ENCODE results near the gene POLR1C. TPM values are rescaled to one million over a fixed set of nuclear protein-coding genes. Genes with fewer than 3 reads are reported as not detected.
"Not testable (repeated sequence)": the region's sequence is repeated elsewhere in the genome, so short reads cannot be mapped to it uniquely, and the experiment has no call there.

POLR1C gene
- total RNA-seq, 1 donor from 2014 or later = 27.7 TPM

- FAIRE-seq = no peak
- DNase-seq (ENCODE audit: low spot score in 2 of 2) = peak; percentile 65 to 67
Observed at GRCh38 chr6:43491750-43492661, 24.9 kb upstream of the POLR1C start.

GRCh38 chr6:43492673-43493072 is 24.2 kb upstream of the POLR1C start:
- no peak for DNase-seq (ENCODE audit: low spot score in 2 of 2)
- no peak for FAIRE-seq

GRCh38 chr6:43493230-43493629 is 23.7 kb upstream of the POLR1C start:
- DNase-seq (ENCODE audit: low spot score in 2 of 2) (no peak), FAIRE-seq (no peak)

GRCh38 chr6:43493833-43494232 is 23.1 kb upstream of the POLR1C start:
- DNase-seq (ENCODE audit: low spot score in 2 of 2) (no peak), FAIRE-seq (no peak)

- DNase-seq (ENCODE audit: low spot score in 2 of 2) (no peak), FAIRE-seq (no peak)
Observed at GRCh38 chr6:43494321-43494720, 22.6 kb upstream of the POLR1C start.

GRCh38 chr6:43494766-43495165 is 22.1 kb upstream of the POLR1C start:
- no peak for DNase-seq (ENCODE audit: low spot score in 2 of 2)

GRCh38 chr6:43495409-43495941 is 21.4 kb upstream of the POLR1C start:
- DNase-seq (ENCODE audit: low spot score in 2 of 2) (no peak), FAIRE-seq (no peak)

More at GRCh38 chr6:43494766-43495165, 22.1 kb upstream of the POLR1C start:
- no peak for FAIRE-seq

GRCh38 chr6:43496370-43497128 is 20.3 kb upstream of the POLR1C start:
- peak in 1 of 2 donors; percentile 71 for DNase-seq (ENCODE audit: low spot score in 2 of 2)
- FAIRE-seq = no peak

GRCh38 chr6:43497129-43497396 is 19.8 kb upstream of the POLR1C start:
- FAIRE-seq (no peak), DNase-seq (ENCODE audit: low spot score in 2 of 2) (no peak)

- no peak for FAIRE-seq
- no peak for DNase-seq (ENCODE audit: low spot score in 2 of 2)
Observed at GRCh38 chr6:43497689-43498088, 19.2 kb upstream of the POLR1C start.

GRCh38 chr6:43498291-43498690 is 18.6 kb upstream of the POLR1C start:
- DNase-seq (ENCODE audit: low spot score in 2 of 2); FAIRE-seq: not testable (repeated sequence)

GRCh38 chr6:43499028-43499815 is 17.7 kb upstream of the POLR1C start:
- no peak for DNase-seq (ENCODE audit: low spot score in 2 of 2)
- FAIRE-seq = no peak

GRCh38 chr6:43500921-43501320 is 16.0 kb upstream of the POLR1C start:
- DNase-seq (ENCODE audit: low spot score in 2 of 2) = no peak
- FAIRE-seq = no peak

- no peak for FAIRE-seq
Observed at GRCh38 chr6:43502666-43503065, 14.2 kb upstream of the POLR1C start.

GRCh38 chr6:43503443-43503842 is 13.4 kb upstream of the POLR1C start:
- FAIRE-seq = no peak

More at GRCh38 chr6:43502666-43503065, 14.2 kb upstream of the POLR1C start:
- no peak for DNase-seq (ENCODE audit: low spot score in 2 of 2)

GRCh38 chr6:43504756-43505593 is 11.9 kb upstream of the POLR1C start:
- DNase-seq (ENCODE audit: low spot score in 2 of 2) (no peak), FAIRE-seq (no peak)

More at GRCh38 chr6:43503443-43503842, 13.4 kb upstream of the POLR1C start:
- no peak for DNase-seq (ENCODE audit: low spot score in 2 of 2)

- FAIRE-seq (no peak), DNase-seq (ENCODE audit: low spot score in 2 of 2) (no peak)
Observed at GRCh38 chr6:43505718-43506117, 11.2 kb upstream of the POLR1C start.

- DNase-seq (ENCODE audit: low spot score in 2 of 2) (no peak), FAIRE-seq (no peak)
Observed at GRCh38 chr6:43506171-43506570, 10.7 kb upstream of the POLR1C start.

GRCh38 chr6:43506667-43507471 is 10.0 kb upstream of the POLR1C start:
- no peak for FAIRE-seq

More at GRCh38 chr6:43506667-43507471, 10.0 kb upstream of the POLR1C start:
- DNase-seq (ENCODE audit: low spot score in 2 of 2) = peak; percentile 74 to 79
